H1 (cell line): ENCODE data around the gene KBTBD3. TPM values are rescaled to one million over a fixed set of nuclear protein-coding genes. Genes with fewer than 3 reads are reported as not detected.
A peak's percentile ranks its signal among the peaks of the same experiment; 100 is the strongest.

ENCODE experiments used
- ASH2L ChIP-seq: fragments of 200-600, 300-600 bp; sonication (generic); IDR thresholded peaks from one replicate; pipeline ENCODE4 v1.7.1; 2017; ENCODE audit warnings: low read length
- GTF2F1 ChIP-seq: IDR thresholded peaks from 2 replicates; pipeline ENCODE4 v1.6.1; 2012; ENCODE audit warnings: low read depth, low read length, improper control_type of control experiment, borderline replicate concordance
- KDM4A ChIP-seq: IDR thresholded peaks from one replicate; pipeline ENCODE4 v1.7.1; 2012; ENCODE audit warnings: low read depth, mild to moderate bottlenecking, moderate library complexity, low read length, inconsistent platforms; ENCODE audit not compliant: severe bottlenecking
- MAX ChIP-seq: IDR thresholded peaks from 2 replicates; pipeline ENCODE4 v1.6.1; 2012; ENCODE audit warnings: inconsistent platforms
- NANOG ChIP-seq: IDR thresholded peaks from 2 replicates; pipeline ENCODE4 v1.6.1; 2011; ENCODE audit warnings: low read length, low read depth, mild to moderate bottlenecking, inconsistent platforms; ENCODE audit not compliant: insufficient read depth, poor library complexity, severe bottlenecking
- NRF1 ChIP-seq: IDR thresholded peaks from 2 replicates; pipeline ENCODE4 v1.6.1; 2011; ENCODE audit warnings: mild to moderate bottlenecking, low read depth, low read length, improper control_type of control experiment
- RNF2 ChIP-seq: fragments of 200-900, 300-1000 bp; sonication (generic); IDR thresholded peaks from 2 replicates; pipeline ENCODE4 v1.7.1; 2016; ENCODE audit warnings: borderline replicate concordance, low read depth, mild to moderate bottlenecking, antibody characterized with exemption, low read length; ENCODE audit not compliant: poor library complexity, severe bottlenecking; ENCODE audit errors: missing control alignments
- SIN3A ChIP-seq, 2 experiments: IDR thresholded peaks in 1 of 2; conservative IDR thresholded peaks in 1 of 2; 2 replicates each; pipeline ENCODE4 v1.6.1; 2011 to 2012; ENCODE audit warnings: low read length in 2 of 2, improper control_type of control experiment in 1 of 2, low read depth in 1 of 2, mild to moderate bottlenecking in 1 of 2
- TBP ChIP-seq: IDR thresholded peaks from 2 replicates; pipeline ENCODE4 v1.6.1; 2011; ENCODE audit warnings: low read depth, low read length, improper control_type of control experiment
- YY1 ChIP-seq: IDR thresholded peaks from 2 replicates; pipeline ENCODE4 v1.6.1; 2011; ENCODE audit warnings: low read depth, mild to moderate bottlenecking, low read length
- polyA plus RNA-seq, 7 experiments: library from polyadenylated mRNA; depleted of rRNA in 3 of 7; stranded (reverse) in 5 of 7; unstranded in 2 of 7; fragments of >200 nt in 5 of 7; fragments of 200-250 nt in 2 of 7; gene quantifications; 1 replicate in 5 of 7; 2 replicates in 1 of 7; 4 replicates in 1 of 7; pipeline versions ENCODE4 v1.2.1 to v1.2.3, GENCODE V29; 2011 to 2013; ENCODE audit warnings: missing spikeins in 2 of 7, mixed read lengths in 2 of 7
- total RNA-seq: library from RNA; stranded (reverse); fragmentation: NEBNext Ultra II Directional; extraction: Animal tissue kit (Norgen Biotek cat#: 25700); gene quantifications from 2 replicates; pipeline ENCODE4 v1.2.1, GENCODE V29; 2021
- TF ChIP-seq, protein P1 (sequence below): IDR thresholded peaks from 2 replicates; pipeline ENCODE4 v1.6.1; 2011; ENCODE audit warnings: low read length, improper control_type of control experiment

Gene KBTBD3
- total and polyA plus RNA-seq, 2 of the 8 experiments (the other 6 are each of a cell fraction or from before 2014, with no cell fraction given) = 1.2 to 6.1 TPM

- peak; percentile 55 to 62; a peak in 2 of 4 replicates for TF ChIP-seq SIN3A (conservative IDR thresholded peaks at IDR 0.05 in 1 of 2, IDR thresholded peaks at IDR 0.05 in 1 of 2; ENCODE audit: low read depth in 1 of 2, low read length in 2 of 2)
- TF ChIP-seq, protein P1, sequence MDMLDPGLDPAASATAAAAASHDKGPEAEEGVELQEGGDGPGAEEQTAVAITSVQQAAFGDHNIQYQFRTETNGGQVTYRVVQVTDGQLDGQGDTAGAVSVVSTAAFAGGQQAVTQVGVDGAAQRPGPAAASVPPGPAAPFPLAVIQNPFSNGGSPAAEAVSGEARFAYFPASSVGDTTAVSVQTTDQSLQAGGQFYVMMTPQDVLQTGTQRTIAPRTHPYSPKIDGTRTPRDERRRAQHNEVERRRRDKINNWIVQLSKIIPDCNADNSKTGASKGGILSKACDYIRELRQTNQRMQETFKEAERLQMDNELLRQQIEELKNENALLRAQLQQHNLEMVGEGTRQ = no peak
- TF ChIP-seq KDM4A = peak; percentile 65
- TF ChIP-seq YY1 = peak; percentile 78; the same call in 1 of the 2 replicates
- TF ChIP-seq NANOG = no peak
- peak; percentile 17 for TF ChIP-seq ASH2L
- TF ChIP-seq MAX = peak; percentile 52
- TF ChIP-seq NRF1 = peak; percentile 24; the same call in 1 of the 2 replicates
- no peak for TF ChIP-seq GTF2F1
- no peak for TF ChIP-seq RNF2
- no peak; the same call in 1 of the 2 replicates for TF ChIP-seq TBP
Observed at GRCh38 chr11:106077609-106078455, 685 bp upstream of the KBTBD3 start, which contains the start of gene AASDHPPT (continued).
